C4-2B (cell line): ENCODE measurements around the gene PRMT9.
A peak's percentile ranks its signal among the peaks of the same experiment; 100 is the strongest.

Source experiments
- CTCF ChIP-seq: fragments of 450-650 bp; conservative IDR thresholded peaks from 2 replicates; pipeline ENCODE4 v1.5.1; 2017; ENCODE audit warnings: mild to moderate bottlenecking
- ZFX ChIP-seq: fragments of 450-650 bp; IDR thresholded peaks from 2 replicates; pipeline ENCODE4 v1.6.1; 2017

- TF ChIP-seq CTCF (no peak), ZFX (peak; percentile 6; the same call in 1 of the 2 replicates)
Measured at GRCh38 chr4:147732518-147733235, 48.7 kb upstream of the PRMT9 start.
